ENCODE data around the gene POMT2.
A peak's percentile ranks its signal among the peaks of the same experiment; 100 is the strongest.
"Not testable (repeated sequence)": the region's sequence is repeated elsewhere in the genome, so short reads cannot be mapped to it uniquely, and the experiment has no call there.

The POMT2 gene

GRCh38 chr14:77324289-77324688, 3.6 kb upstream of the POMT2 start:
- no peak for DNase-seq

- no peak for DNase-seq
Observed at GRCh38 chr14:77323571-77323970, 2.9 kb upstream of the POMT2 start.

DNA sequence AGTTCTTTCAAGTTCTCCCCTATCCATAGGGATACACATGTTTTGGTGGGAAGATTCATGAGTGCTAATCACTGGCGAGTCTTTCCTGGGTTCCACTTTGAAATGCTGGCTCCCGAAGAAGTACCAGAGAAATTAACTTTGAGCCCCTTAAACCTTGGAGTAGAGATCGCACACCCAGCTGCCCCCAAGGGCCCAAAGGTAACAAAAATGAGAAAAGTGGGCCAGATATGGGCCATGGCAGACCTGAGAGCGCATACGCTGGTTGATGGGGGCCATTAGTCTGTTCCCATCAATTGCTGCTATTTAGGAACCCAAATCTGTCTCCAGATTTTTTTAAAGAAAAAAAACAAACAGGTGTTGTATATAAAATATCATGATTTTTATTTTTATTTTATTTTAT, 2.3 kb upstream of the POMT2 start:
- DNase-seq, result no peak

DNA sequence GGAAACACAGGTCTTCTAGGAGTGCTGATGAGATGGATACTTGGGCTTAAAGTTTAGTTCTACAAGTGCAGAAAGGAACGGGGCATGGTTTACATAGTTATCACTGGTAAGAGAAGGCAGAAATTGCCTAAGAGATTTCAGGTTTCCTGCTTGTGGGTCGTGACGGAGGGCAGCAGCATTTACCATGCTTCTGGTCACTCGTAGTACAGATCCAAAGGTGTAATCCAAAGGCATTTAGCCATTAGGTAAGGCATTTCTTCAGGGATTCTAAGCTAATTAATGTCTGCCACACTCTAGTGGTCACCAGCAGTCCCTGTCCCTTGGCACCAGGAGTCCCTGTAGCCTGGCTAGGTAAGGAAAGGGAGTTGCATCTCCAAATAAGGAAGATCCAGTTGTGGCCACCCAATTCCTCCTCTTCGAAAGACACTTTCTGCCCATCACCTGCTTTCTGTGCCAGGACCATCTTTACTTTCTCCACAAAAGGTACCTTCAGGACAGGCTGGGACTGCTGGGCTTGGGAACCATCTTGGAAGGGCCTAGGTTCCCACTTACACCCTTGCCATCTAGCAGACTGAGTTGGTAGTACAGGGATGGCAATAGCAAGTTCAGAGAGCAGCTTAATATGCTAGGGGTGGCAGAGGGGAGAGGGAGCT, 1.7 kb upstream of the POMT2 start:
- DNase-seq, result no peak

DNA sequence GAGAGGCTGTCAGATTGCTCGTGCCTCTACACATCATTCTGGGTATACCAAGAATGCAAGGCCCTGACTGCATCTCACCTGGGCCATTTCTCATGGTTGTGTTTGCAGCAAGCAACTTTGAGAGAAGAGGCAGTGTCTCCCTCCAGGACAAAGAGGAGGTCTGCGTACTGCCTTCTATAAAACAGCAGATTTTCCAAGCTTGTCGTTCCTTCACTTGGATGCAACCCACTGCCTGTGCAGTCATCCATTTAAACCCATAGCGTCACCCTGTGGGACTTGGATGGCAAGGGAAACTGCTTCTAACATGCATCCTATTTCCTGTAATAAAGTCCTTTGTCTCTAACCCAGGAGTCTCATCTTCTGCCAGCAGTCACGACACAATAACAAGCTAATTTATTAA, 1.3 kb downstream of the POMT2 start:
- no peak for DNase-seq

DNA sequence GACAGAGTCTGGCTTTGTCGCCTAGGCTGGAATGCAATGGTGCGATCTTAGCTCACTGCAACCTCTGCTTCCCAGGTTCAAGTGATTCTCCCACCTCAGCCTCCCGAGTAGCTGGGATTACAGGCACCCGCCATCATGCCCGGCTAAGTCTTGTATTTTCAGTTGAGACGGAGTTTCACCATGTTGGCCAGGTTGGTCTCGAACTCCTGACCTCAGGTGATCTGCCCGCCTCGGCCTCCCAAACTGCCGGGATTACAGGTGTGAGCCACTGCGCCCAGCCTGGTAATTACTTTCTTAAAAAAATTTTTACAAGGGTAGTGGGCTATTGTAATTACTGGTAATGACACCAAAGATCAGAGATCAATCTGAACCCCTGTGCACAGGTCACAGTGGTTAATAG, 1.9 kb downstream of the POMT2 start:
- DNase-seq, result not testable (repeated sequence)

DNA sequence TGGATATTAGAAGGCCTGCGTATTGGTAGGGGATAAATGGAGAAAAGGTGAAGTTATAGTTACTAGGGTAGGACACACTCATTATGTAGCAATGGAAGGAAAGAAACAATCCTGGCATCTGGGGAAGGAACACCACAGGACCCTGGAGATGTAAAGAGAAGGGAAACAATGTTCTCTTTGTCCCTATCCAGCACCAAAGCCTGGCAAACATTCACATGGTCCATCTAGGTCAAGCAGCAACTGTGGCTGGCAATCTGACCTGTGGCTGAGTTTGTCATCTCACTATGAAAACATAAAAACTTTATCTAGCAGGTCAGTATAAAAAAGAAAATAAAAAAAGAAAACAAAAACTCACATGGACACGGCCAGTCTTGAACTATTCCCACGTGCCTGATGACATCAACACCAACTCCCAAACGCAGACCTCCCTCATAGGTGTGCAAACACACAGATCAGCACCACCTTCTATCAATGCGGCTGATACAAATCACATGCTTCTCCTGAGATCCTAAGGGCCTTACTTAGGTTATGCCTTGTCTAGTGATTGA, 2.6 kb downstream of the POMT2 start:
- DNase-seq, result peak in 2 of 14 donors; percentile 17 to 18

DNA sequence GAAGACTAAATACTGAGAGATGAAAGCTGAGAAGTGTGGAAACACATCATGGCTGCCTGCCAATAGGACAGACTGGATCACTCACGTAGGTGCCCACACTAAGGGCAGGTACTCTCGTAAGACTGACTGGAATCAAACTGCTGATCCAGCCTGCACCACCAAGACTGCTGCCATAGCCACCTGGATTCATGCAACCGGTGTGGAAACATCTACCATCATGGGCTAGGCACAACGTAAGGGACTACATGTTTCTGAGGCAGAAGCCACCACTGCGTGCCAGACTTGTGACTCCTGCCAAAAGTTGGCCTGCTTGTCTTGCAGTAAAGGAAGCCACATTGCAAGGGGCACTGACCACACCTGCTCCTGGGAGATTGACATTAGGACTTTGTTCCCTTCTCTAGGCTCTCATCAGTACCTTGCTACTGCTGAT, 3.8 kb downstream of the POMT2 start:
- peak in 1 of 14 donors; percentile 32 for DNase-seq

GRCh38 chr14:77316195-77316505, 4.5 kb downstream of the POMT2 start:
- DNase-seq, result no peak

DNA sequence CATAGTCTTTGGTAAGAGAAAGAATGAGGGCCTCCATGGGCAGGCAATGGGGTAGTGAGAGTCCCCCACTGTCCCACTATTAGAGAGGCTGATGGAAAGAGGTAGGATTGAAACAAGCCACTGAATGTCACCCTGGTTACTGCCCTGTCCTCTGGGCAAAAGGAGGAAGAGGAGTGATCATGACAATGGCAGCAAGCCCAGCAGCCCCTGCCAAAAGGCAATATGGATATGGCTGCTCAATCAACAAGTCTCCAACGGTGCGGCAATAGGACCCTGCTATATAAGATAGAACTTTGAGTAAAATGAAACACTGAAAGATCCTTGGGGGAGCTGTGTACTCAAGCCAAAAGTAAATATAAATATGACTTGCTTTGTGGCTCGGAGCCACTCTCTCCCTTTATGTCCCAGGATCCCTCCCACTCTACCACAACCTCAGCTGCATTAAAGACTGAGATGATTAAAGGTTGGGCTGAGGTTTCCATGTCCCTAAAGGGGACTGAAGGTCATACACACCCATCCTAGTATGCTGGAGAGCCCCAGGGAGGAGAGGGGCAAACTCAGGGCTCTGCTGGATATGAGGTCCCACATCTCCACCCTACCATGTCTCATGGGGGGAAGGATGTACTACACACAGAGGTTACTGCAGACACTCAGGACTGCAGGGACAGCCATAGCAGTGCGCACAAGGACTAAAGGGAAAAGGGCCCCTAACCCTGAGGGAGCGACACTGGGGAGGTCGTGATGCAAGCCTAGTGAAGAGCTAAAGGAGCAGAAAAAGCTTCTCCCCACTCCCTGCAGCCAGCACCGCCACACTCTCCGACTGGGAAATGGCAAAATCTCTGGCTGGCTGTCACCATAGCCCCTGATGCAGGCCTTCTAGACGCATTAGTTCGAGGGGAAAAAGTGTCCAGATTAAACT, 5.9 kb downstream of the POMT2 start:
- DNase-seq, result peak in 3 of 14 donors; percentile 34 to 54 (median 54)

DNA sequence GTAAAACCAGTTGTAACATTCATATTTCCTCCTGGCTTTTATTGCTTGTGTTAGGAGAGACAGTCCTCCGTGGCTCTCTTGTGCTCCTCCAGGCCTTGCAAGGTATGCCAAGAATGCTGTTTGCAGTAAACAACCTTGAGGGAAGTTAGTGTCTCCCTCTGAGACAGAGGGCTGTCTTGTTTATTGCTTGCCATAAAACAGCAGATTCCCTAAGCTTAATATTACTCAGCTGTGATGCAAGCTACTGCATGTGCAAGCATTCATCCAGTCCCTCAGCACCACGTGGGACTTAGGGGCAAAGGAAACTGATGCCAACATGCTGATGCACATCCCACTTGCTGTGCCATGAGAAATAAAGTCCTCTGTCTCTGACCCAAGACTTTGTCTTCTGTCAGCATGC, 6.6 kb downstream of the POMT2 start:
- peak in 3 of 14 donors; percentile 26 to 61 (median 39) for DNase-seq

DNA sequence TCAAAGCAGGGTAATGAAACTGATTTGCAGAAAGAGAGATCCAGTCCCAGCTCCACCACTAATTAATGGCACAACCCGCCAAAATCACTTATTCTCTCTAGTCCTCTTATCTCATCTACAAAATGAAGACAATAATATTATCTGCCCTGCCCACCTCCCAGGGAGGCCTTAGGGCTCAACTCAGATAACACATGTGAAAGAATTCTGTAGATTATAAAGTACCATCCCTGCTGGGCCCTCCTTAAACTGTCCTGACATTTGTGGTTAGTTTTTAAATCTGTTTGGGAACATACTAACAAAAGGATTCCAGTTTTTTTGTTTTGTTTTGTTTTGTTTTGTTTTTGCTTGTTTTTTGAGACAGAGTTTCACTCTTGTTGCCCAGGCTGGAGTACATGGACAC, 7.3 kb downstream of the POMT2 start:
- DNase-seq, result no peak

GRCh38 chr14:77311217-77311616, 9.5 kb downstream of the POMT2 start:
- DNase-seq, result no peak

GRCh38 chr14:77310026-77310425, 10.7 kb downstream of the POMT2 start:
- no peak for DNase-seq

DNA sequence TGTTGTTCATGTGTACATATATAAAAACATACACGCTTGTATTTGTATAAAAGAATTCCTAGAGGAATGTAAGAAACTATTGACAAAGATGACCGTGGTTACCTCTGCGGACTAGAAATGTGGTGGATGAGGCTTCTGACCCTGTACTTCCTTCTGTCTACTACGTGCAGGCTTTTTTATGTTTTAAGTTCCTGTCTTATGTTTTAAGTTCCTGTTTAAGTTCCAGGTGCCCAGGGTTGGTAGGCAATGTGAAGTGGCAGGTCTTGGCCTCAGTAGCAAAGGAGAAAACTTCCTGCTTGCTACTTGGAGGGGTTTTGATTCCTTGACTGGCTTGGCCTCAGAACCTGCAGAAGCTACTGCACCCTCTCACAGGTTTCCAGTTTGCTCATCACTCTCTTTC, 11.6 kb downstream of the POMT2 start:
- no peak for DNase-seq

DNA sequence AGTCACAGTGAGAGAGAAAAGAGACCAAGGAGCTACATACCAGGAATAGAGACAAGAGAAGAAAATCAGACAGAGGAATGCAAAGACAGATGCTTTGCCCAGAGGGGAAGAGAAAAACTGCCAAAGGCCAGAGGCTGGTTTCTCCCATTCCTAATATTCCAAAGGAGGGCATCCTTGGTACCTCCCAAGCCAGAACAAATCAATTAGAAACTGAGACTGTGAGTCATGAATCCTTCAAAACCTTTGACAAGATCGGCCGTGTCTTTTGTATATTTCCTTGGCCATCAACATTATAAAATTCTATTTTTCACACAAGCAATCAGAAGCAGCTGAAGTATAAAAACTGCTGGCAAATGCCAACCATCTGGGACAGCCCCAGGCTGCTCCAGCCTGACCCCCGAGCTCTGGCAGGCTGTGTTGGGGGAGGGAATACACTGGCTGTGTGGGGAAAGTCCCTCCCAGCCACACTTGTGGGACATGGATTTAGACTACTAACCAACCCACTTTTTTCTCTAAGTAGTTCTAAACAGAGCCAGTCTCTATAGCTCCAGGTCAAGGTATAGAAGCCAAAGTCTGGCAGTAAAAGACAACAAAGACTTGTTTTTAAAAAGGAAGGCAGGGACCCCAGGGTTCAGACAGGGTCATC, 13.7 kb downstream of the POMT2 start:
- peak in 11 of 14 donors; percentile 25 to 79 (median 57) for DNase-seq

GRCh38 chr14:77306416-77306815, 14.3 kb downstream of the POMT2 start:
- peak in 11 of 14 donors; percentile 31 to 86 (median 68) for DNase-seq

GRCh38 chr14:77305696-77306095, 15.0 kb downstream of the POMT2 start:
- peak in 8 of 14 donors; percentile 24 to 71 (median 54) for DNase-seq

DNA sequence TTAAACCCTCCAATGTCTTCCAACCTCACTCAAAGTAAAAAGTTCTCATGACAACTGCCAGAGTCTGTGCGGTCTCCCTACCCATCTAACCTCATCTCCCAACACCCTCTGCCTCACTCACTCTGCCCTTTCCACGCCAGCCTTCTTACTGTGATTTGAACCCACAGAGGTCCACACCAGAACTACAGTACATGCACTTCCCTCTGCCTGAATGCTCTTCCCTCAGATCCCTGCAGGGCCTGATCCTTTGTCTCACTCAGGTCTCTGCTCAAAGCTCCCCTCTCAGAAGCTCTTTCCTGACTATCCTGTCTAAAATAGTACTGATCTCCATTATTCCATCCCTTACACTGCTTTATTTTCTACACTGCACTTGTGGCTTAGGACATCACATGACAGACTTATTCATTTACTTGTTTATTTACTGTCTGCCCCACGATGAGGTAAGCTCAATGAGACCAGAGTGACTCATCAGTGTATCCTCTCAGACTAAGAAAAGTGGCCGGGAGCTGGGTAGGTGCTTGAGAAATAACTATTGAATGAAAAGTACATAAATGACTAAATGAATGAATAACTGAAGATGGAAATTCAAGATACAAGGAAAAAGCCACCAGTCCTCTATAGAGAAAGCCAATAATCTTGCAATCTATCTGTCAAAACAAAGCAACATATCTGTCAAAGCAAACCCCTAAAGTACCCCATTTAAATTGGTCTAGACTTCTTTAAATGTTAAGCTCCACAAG, 17.1 kb downstream of the POMT2 start:
- peak in 2 of 14 donors; percentile 31 to 36 for DNase-seq

DNA sequence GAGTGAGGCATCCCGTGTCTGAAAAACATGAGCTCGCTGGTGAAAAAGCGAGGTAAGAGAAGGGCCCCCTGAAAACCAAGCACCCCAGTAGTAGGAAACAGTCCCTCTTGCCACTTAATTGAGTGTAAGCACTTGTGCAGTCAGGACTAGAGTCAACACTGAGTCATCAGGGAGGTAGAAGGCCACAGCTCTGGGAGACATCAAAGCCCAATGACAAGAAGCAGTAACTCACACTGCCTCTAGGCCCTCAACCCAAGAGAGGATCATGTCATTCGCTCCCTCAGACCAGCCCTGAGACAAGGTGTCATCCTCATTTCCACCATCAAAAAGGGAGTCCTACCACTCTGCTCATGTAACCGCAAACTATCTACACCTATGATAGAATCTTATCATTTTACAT, 17.8 kb downstream of the POMT2 start:
- DNase-seq, result no peak

- DNase-seq, result peak in 13 of 14 donors; percentile 26 to 94 (median 79)
Observed at GRCh38 chr14:77301103-77301502, 19.6 kb downstream of the POMT2 start.

DNA sequence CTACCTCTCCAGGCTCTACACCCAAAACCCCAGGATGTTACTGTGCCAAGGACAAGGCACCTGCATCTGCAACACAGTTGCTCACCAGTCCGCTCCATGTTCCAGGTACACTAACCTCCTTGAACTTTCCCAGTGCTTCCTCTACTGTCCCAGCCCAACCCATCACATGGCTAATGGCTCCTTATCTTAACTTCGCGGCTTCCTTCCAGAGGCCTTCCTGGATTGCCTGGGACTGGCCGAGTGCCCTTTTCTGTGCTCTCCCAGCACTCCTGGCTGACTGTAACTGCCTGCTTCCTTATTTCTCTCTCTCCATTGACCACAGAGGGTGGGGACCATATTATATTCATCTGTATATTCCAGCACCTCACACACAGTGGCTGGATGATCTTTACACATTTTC, 20.9 kb downstream of the POMT2 start:
- no peak for DNase-seq
